Left ventricle myocardium inferior (tissue), 1 donor: Measurements from ENCODE around the gene TAGLN. TPM values are rescaled to one million over a fixed set of nuclear protein-coding genes. Genes with fewer than 3 reads are reported as not detected.
A peak's percentile ranks its signal among the peaks of the same experiment; 100 is the strongest.

Experiments
- DNase-seq: peaks from one replicate; pipeline ENCODE4 v3.0.0-alpha.2; 2020
- H3K27ac ChIP-seq: fragments of 200-600 bp; replicated peaks from 2 replicates; pipeline ENCODE4 v1.8.0; 2021
- H3K27me3 ChIP-seq: fragments of 200-600 bp; 2 replicates; pipeline ENCODE4 v1.8.0; 2021; ENCODE audit warnings: low read depth
- H3K36me3 ChIP-seq: fragments of 200-600 bp; 2 replicates; pipeline ENCODE4 v1.8.0; 2021
- H3K4me1 ChIP-seq: fragments of 200-600 bp; 2 replicates; pipeline ENCODE4 v1.8.0; 2021
- H3K4me3 ChIP-seq: fragments of 200-600 bp; 2 replicates; pipeline ENCODE4 v1.8.0; 2021; ENCODE audit warnings: mild to moderate bottlenecking, moderate library complexity
- H3K9me3 ChIP-seq: fragments of 200-600 bp; replicated peaks from 2 replicates; pipeline ENCODE4 v1.8.0; 2021
- CTCF ChIP-seq: fragments of 200-600 bp; IDR thresholded peaks from 2 replicates; pipeline ENCODE4 v1.8.0; 2021; ENCODE audit warnings: antibody characterized with exemption, mild to moderate bottlenecking, borderline replicate concordance
- intact Hi-C: fragments of 100-400 bp; cut with micrococcal nuclease; formaldehyde crosslinking; loops from one replicate; pipeline ENCODE4 v1.11.0; 2022
- total RNA-seq: library from RNA; stranded (reverse); fragmentation: NEBNext Ultra II Directional; extraction: Animal tissue kit (Norgen Biotek cat#: 25700); gene quantifications from one replicate; pipeline ENCODE4 v1.2.1, GENCODE V29; 2021
- donor health status: DM: no; HTN: yes; CAD: no; lungs with severe emphysema.

TAGLN gene
- total RNA-seq, 1 donor from 2014 or later, result 113 TPM

GRCh38 chr11:117160826-117161225 lies 38.3 kb upstream of the TAGLN start:
- Histone ChIP-seq H3K27me3 (no peaks in the 10 kb centered on the region), H3K36me3 (peaks cover 79% of the 10 kb centered on the region), H3K4me1 (peaks cover 50% of the 10 kb centered on the region), H3K4me3 (no peak overlapping the region), H3K9me3 (no peaks in the 10 kb centered on the region), H3K27ac (no peak overlapping the region)
- intact Hi-C loops, result no loop called here
- TF ChIP-seq CTCF, result no peak
- no peak for DNase-seq

GRCh38 chr11:117166491-117166890 lies 32.7 kb upstream of the TAGLN start:
- no peak overlapping the region for H3K27ac ChIP-seq
- H3K4me3 ChIP-seq, result no peak overlapping the region
- H3K36me3 ChIP-seq, result peaks cover 88% of the 10 kb centered on the region
- intact Hi-C loops, result no loop called here
- peaks cover 6% of the 10 kb centered on the region for H3K4me1 ChIP-seq
- no peak for TF ChIP-seq CTCF
- H3K27me3 ChIP-seq, result no peaks in the 10 kb centered on the region
- H3K9me3 ChIP-seq, result no peaks in the 10 kb centered on the region
- no peak for DNase-seq

GRCh38 chr11:117169736-117170135 lies 29.4 kb upstream of the TAGLN start:
- intact Hi-C loops, result no loop called here
- H3K4me3 ChIP-seq, result no peak overlapping the region
- no peaks in the 10 kb centered on the region for H3K27me3 ChIP-seq
- DNase-seq, result no peak
- no peak overlapping the region for H3K27ac ChIP-seq
- H3K4me1 ChIP-seq, result peaks cover 30% of the 10 kb centered on the region
- H3K9me3 ChIP-seq, result no peaks in the 10 kb centered on the region
- H3K36me3 ChIP-seq, result peaks cover 59% of the 10 kb centered on the region
- TF ChIP-seq CTCF, result no peak

- Histone ChIP-seq H3K4me1 (peaks cover 30% of the 10 kb centered on the region), H3K27me3 (no peaks in the 10 kb centered on the region), H3K9me3 (no peaks in the 10 kb centered on the region), H3K36me3 (peaks cover 55% of the 10 kb centered on the region), H3K27ac (no peak overlapping the region), H3K4me3 (no peak overlapping the region)
- intact Hi-C loops, result no loop called here
- DNase-seq, result no peak
- TF ChIP-seq CTCF, result no peak
Observed at GRCh38 chr11:117170210-117170609, 29.0 kb upstream of the TAGLN start.

GRCh38 chr11:117171007-117171403 lies 28.2 kb upstream of the TAGLN start:
- no peaks in the 10 kb centered on the region for H3K9me3 ChIP-seq
- H3K4me1 ChIP-seq, result peaks cover 30% of the 10 kb centered on the region
- no peak overlapping the region for H3K4me3 ChIP-seq
- no peaks in the 10 kb centered on the region for H3K27me3 ChIP-seq
- no peak for TF ChIP-seq CTCF
- intact Hi-C loops, result no loop called here
- peaks cover 47% of the 10 kb centered on the region for H3K36me3 ChIP-seq
- DNase-seq, result no peak
- H3K27ac ChIP-seq, result peak overlapping the region; percentile 47

- TF ChIP-seq CTCF, result no peak
- Histone ChIP-seq H3K4me3 (no peak overlapping the region), H3K4me1 (peaks cover 30% of the 10 kb centered on the region), H3K27me3 (no peaks in the 10 kb centered on the region), H3K36me3 (peaks cover 41% of the 10 kb centered on the region), H3K27ac (peak overlapping the region; percentile 47), H3K9me3 (no peaks in the 10 kb centered on the region)
- no peak for DNase-seq
- intact Hi-C loops, result no loop called here
Observed at GRCh38 chr11:117171404-117172061, 27.6 kb upstream of the TAGLN start.
